Psoas muscle (tissue), 8 donors: ENCODE results near the gene COL20A1. TPM values are rescaled to one million over a fixed set of nuclear protein-coding genes. Genes with fewer than 3 reads are reported as not detected.

Experiments used
- ATAC-seq, 4 donors: fragments of 200-7000 bp; cut with Tn5 transposase; one replicate each; pipeline ENCODE4 v1.9.1; 2020; ENCODE audit warnings: moderate library complexity in 3 of 4, mild to moderate bottlenecking in 2 of 4
- DNase-seq, 2 donors: peaks; one replicate each; pipeline ENCODE4 v3.0.0-alpha.2; 2020
- H3K27ac ChIP-seq: fragments of 200-600 bp; one replicate; pipeline ENCODE4 v1.8.0; 2022
- H3K27me3 ChIP-seq, 3 donors: fragments of 200-600 bp in 1 of 3; one replicate each; pipeline versions ENCODE4 v1.6.1 to v1.8.0; 2013 to 2022; ENCODE audit warnings: low read length in 2 of 3, mild to moderate bottlenecking in 2 of 3, moderate library complexity in 1 of 3; ENCODE audit not compliant: insufficient read depth in 3 of 3
- H3K36me3 ChIP-seq, 2 donors: fragments of 200-600 bp in 1 of 2; one replicate each; pipeline versions ENCODE4 v1.6.1 to v1.8.0; 2013 to 2022; ENCODE audit warnings: low read depth in 1 of 2, mild to moderate bottlenecking in 1 of 2, moderate library complexity in 1 of 2; ENCODE audit not compliant: insufficient read depth in 1 of 2
- H3K4me1 ChIP-seq: fragments of 200-600 bp; one replicate; pipeline ENCODE4 v1.8.0; 2022
- H3K4me3 ChIP-seq: fragments of 200-600 bp; one replicate; pipeline ENCODE4 v1.8.0; 2022; ENCODE audit warnings: mild to moderate bottlenecking
- H3K9me3 ChIP-seq: fragments of 200-600 bp; one replicate; pipeline ENCODE4 v1.8.0; 2022
- WGBS, 3 donors: extraction: QIAGEN DNeasy Blood & Tissue Kit; methylation state at CpG; one replicate each; pipeline versions ENCODE4 v1.1.6 to v1.1.7; 2013; 5-methylcytosine and 5-hydroxymethylcytosine counted together
- intact Hi-C, 2 donors: fragments of 100-400 bp; cut with DNase I; formaldehyde crosslinking; loops; one replicate each; pipeline versions ENCODE4 v1.11.0 to v1.14.2; 2022
- polyA plus RNA-seq, 3 donors: library from polyadenylated mRNA; stranded (reverse); fragments of 200-250 nt; gene quantifications; one replicate each; pipeline ENCODE4 v1.2.3, GENCODE V29; 2013
- total RNA-seq, 4 donors: library from RNA; stranded (reverse); fragmentation: NEBNext Ultra II Directional in 2 of 4; extraction: Animal tissue kit (Norgen Biotek cat#: 25700) in 2 of 4; gene quantifications; one replicate each; pipeline versions ENCODE4 v1.2.1 to v1.2.4, GENCODE V29; 2021 to 2023
- TF ChIP-seq, protein P1 (sequence below): fragments of 200-600 bp; IDR thresholded peaks from one replicate; pipeline ENCODE4 v1.8.0; 2022; ENCODE audit warnings: antibody characterized with exemption
- donor health status: healthy with polysubstance abuse.
- donor health status: DM: no; HTN: no; CAD: no; lungs with moderate emphysema.
- donor health status: Bipolar disorder and iron deficiency.
- donor health status: healthy.
- donor health status: DM: yes; HTN: yes; CAD: no.
- donor health status: DM: no; HTN: no; CAD: no.
- donor health status: DM: no; HTN: no; CAD: no.
- donor health status: DM: yes; HTN: yes; CAD: no.

Gene COL20A1
- total and polyA plus RNA-seq, 7 donors: 0.08 to 0.09 TPM; not detected in 5

DNA sequence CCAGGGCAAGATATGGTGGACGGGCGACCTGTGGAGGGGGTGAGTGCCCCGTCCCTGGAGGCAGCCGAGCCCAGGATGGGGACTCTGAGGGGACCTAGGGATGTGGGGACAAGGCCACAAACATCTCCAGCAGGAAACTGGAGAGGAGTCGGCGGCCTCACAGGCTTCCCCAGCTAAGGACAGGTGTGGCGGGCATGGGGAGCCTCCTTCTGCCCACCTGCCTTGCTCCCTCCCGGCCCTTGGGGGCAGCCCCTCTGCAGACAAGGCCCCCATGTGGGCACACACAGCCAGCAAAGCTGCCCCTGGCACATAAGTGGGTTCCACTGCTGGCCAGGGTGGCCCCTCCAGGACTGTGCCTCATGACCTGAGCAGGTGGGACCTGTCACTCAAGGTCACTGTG lies 63.5 kb downstream of the COL20A1 start:
- DNase-seq: no peak
- Histone ChIP-seq H3K9me3 (no peaks in the 10 kb centered on the region), H3K27ac (no peak overlapping the region), H3K4me1 (no peaks in the 10 kb centered on the region), H3K4me3 (no peak overlapping the region), H3K27me3 (peaks cover 0 to 60% (median 22%) of the 10 kb centered on the region in 3 donors), H3K36me3 (no peaks in the 10 kb centered on the region)
- TF ChIP-seq, protein P1, sequence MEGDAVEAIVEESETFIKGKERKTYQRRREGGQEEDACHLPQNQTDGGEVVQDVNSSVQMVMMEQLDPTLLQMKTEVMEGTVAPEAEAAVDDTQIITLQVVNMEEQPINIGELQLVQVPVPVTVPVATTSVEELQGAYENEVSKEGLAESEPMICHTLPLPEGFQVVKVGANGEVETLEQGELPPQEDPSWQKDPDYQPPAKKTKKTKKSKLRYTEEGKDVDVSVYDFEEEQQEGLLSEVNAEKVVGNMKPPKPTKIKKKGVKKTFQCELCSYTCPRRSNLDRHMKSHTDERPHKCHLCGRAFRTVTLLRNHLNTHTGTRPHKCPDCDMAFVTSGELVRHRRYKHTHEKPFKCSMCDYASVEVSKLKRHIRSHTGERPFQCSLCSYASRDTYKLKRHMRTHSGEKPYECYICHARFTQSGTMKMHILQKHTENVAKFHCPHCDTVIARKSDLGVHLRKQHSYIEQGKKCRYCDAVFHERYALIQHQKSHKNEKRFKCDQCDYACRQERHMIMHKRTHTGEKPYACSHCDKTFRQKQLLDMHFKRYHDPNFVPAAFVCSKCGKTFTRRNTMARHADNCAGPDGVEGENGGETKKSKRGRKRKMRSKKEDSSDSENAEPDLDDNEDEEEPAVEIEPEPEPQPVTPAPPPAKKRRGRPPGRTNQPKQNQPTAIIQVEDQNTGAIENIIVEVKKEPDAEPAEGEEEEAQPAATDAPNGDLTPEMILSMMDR: no peak
- WGBS, 3 donors: 85 to 94% (median 91%) methylated on average over 8 of the region's 8 CpGs
- ATAC-seq: no peak
- intact Hi-C loops: no loop called here

DNA sequence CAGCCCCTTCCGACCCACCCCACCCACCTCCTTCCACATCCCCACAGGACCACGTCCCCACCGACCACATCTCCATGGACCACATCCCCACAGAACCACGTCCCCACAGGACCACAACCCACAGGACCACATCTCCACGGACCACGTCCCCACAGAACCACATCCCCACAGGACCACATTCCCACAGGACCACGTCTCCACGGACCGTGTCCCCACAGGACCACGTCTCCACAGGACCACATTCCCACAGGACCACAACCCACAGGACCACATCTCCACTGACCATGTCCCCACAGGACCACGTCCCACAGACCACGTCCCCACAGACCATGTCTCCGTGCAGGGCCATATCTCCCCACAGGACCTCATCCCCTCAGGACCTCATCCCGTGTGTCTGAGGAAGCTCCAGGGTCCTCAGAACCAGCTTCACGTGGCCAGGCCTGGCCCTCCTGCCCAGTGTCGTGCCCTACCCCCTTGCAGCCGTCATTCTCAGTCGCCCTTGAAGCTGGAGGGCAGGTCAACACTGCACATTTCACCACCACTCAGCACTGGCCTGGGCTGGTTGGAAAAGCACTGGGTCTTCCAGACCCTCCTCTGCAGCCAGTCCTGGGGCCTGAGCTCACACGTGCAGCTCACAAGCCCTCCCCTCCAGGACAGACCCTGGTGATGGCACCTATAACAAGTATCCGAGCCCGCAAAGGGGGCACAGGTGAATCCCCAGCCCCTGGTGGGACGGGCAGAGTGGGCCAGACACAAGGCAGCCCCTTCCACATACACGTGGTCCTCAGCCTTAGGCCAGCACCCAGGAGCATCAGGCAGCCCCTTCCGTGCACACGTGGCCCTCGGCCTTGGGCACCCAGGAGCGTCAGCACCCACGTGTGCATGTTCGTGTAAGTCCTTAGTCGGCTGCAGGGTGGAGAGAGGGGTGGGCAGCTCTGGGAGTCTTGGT lies 64.2 kb downstream of the COL20A1 start:
- TF ChIP-seq, protein P1: no peak
- DNase-seq (no peak), ATAC-seq (no peak)

DNA sequence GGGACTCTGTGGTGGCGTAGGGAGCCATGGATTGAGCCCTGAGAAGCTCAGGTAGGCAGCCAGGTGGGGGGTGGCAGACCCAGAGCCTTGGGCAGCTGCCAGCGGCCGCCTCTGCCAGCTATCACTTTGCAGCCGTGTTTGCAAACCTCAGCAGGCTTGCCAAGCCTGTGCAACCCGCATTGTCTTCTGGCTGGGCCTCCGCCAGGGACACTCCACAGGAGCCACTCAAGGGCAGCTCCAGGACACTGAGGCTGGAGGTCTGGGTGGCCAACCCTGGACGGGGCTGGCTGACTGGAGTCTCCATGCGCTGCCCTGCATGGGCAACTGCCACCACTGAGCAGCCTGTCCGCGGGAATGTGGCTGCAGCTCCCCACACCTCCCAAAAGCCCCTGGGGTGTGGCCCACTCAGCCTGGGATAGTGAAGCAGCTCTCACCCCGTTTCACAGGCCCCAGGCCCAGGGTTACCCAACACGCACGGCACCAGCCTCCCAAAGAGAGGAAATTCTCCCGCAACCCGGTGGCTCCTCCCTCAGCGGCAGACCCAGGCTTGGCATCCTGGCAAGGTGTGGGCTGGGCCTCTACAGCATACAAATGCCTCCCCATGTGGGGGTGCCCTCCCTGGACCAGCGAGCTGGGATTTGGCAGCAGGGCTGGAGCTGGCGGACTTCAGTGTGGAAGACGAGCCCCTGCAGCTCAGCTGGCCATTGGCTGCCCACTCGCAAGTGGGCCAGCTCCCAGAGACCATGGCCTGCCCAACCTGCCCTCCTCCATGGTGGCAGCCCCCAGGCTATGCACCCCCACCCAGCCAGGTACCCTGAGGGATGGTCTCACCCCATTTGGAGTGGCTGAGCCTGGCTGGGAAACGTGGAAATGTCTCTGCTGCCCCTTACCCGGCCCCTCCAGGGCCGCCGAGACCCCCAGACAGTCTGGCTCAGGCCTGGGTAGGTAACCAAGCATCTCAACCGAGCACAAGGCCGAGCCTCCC lies 65.2 kb downstream of the COL20A1 start:
- no peaks in the 10 kb centered on the region for H3K9me3 ChIP-seq
- no peak overlapping the region for H3K27ac ChIP-seq
- no peaks in the 10 kb centered on the region for H3K4me1 ChIP-seq
- WGBS, 3 donors: 62 to 65% (median 65%) methylated on average over 26 of the region's 26 CpGs
- H3K36me3 ChIP-seq: no peaks in the 10 kb centered on the region
- peaks cover 0 to 64% (median 29%) of the 10 kb centered on the region in 3 donors for H3K27me3 ChIP-seq
- TF ChIP-seq, protein P1: no peak
- intact Hi-C loops: no loop called here
- ATAC-seq (no peak), DNase-seq (no peak)
- no peak overlapping the region for H3K4me3 ChIP-seq

More for the DNA sequence above, 64.2 kb downstream of the COL20A1 start:
- intact Hi-C loops: no loop called here
- Histone ChIP-seq H3K27ac (no peak overlapping the region), H3K4me3 (no peak overlapping the region), H3K4me1 (no peaks in the 10 kb centered on the region), H3K27me3 (peaks cover 0 to 63% (median 28%) of the 10 kb centered on the region in 3 donors), H3K9me3 (no peaks in the 10 kb centered on the region), H3K36me3 (no peaks in the 10 kb centered on the region)
- WGBS, 3 donors: 81 to 89% (median 82%) methylated on average over 27 to 30 of the region's 30 CpGs

DNA sequence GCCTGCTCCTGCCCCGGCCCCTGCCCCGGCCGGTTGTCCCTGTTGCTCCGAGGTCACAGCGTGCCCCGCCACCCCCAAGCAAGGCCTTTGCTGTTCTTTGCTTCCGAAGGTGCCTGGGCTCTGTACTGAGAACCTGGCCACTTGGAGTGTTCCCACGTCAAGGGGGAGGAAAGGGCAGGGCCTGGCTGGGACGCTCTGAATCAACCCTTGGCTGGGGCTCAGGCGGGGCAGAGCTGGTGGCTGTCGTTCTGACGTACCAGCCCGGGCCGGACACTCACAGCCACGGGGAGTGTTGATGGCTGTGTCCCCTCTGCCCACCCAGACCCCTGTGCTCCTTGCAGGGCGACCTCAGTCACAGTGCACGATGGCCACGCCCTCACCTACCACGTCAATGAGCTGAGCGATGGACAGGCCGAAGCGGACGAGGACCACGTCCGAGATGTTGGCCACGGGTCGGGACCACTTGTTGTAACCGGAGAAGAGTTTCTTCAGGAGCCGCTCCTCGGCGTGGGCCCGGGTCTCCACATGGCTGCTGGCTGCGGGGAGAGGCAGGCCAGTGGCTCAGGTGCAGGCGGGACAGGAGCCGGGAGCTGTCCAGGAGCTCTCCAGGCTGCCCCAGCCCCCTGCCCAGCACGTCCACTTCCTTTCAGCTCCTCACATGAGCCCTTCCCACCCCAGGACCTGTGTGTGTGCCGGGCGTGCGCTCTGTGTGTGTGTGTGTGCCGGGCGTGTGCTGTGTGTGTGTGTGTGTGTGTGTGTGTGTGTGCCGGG lies 66.4 kb downstream of the COL20A1 start:
- DNase-seq (no peak), ATAC-seq (no peak)
- H3K4me1 ChIP-seq: no peaks in the 10 kb centered on the region
- H3K27me3 ChIP-seq: peaks cover 0 to 67% (median 31%) of the 10 kb centered on the region in 3 donors
- intact Hi-C loops: no loop called here
- TF ChIP-seq, protein P1: no peak
- no peak overlapping the region for H3K4me3 ChIP-seq
- H3K9me3 ChIP-seq: no peaks in the 10 kb centered on the region
- WGBS, 3 donors: 75 to 82% (median 79%) methylated on average over 38 to 42 of the region's 42 CpGs
- H3K36me3 ChIP-seq: no peaks in the 10 kb centered on the region
- H3K27ac ChIP-seq: no peak overlapping the region
